ENCODE data around the gene RPP14. TPM values are rescaled to one million over a fixed set of nuclear protein-coding genes. Genes with fewer than 3 reads are reported as not detected.

Gene RPP14
- total RNA-seq, 1 donor from 2014 or later, result 23.3 TPM

GRCh38 chr3:58307639-58308215 lies 1.7 kb downstream of the RPP14 start:
- H3K9me3 Mint-ChIP-seq, result no peaks in the 10 kb centered on the region
- DNase-seq (ENCODE audit: extremely low spot score, unreplicated experiment), result no peak
- peaks cover 18% of the 10 kb centered on the region for H3K4me1 Mint-ChIP-seq (ENCODE audit: unreplicated experiment)
- H3K36me3 Mint-ChIP-seq, result peaks cover 16% of the 10 kb centered on the region
- peak; percentile 77 for TF ChIP-seq CTCF (conservative IDR thresholded peaks at IDR 0.05)
- H3K27ac Mint-ChIP-seq, result peak overlapping the region; percentile 18
- peaks cover under 1% of the 10 kb centered on the region for H3K27me3 Mint-ChIP-seq
- H3K4me3 Mint-ChIP-seq, result peak overlapping the region; percentile 96

- no peaks in the 10 kb centered on the region for H3K27me3 Mint-ChIP-seq
- H3K4me1 Mint-ChIP-seq (ENCODE audit: unreplicated experiment), result peaks cover 18% of the 10 kb centered on the region
- H3K27ac Mint-ChIP-seq, result peak overlapping the region; percentile 31
- H3K9me3 Mint-ChIP-seq, result no peaks in the 10 kb centered on the region
- H3K4me3 Mint-ChIP-seq, result peak overlapping the region; percentile 96
- no peak for TF ChIP-seq CTCF (conservative IDR thresholded peaks at IDR 0.05)
- no peak for DNase-seq (ENCODE audit: extremely low spot score, unreplicated experiment)
- peaks cover 20% of the 10 kb centered on the region for H3K36me3 Mint-ChIP-seq
Measured at GRCh38 chr3:58308728-58309127, 2.7 kb downstream of the RPP14 start.

GRCh38 chr3:58317811-58318210 lies 11.8 kb downstream of the RPP14 start:
- H3K4me1 Mint-ChIP-seq (ENCODE audit: unreplicated experiment), result no peaks in the 10 kb centered on the region
- H3K27ac Mint-ChIP-seq, result no peak overlapping the region
- H3K36me3 Mint-ChIP-seq, result peaks cover 29% of the 10 kb centered on the region
- no peaks in the 10 kb centered on the region for H3K27me3 Mint-ChIP-seq
- no peak overlapping the region for H3K4me3 Mint-ChIP-seq
- no peaks in the 10 kb centered on the region for H3K9me3 Mint-ChIP-seq
- TF ChIP-seq CTCF (conservative IDR thresholded peaks at IDR 0.05), result no peak
- no peak for DNase-seq (ENCODE audit: extremely low spot score, unreplicated experiment)

- DNase-seq (ENCODE audit: extremely low spot score, unreplicated experiment), result no peak
Measured at GRCh38 chr3:58321791-58322190, 15.7 kb downstream of the RPP14 start.

GRCh38 chr3:58322793-58323192 lies 16.7 kb downstream of the RPP14 start:
- Mint-ChIP-seq H3K4me1 (ENCODE audit: unreplicated experiment) (peaks cover 20% of the 10 kb centered on the region), H3K36me3 (peaks cover 7% of the 10 kb centered on the region), H3K27me3 (no peaks in the 10 kb centered on the region), H3K27ac (no peak overlapping the region), H3K4me3 (no peak overlapping the region), H3K9me3 (no peaks in the 10 kb centered on the region)
- DNase-seq (ENCODE audit: extremely low spot score, unreplicated experiment), result no peak
- TF ChIP-seq CTCF (conservative IDR thresholded peaks at IDR 0.05), result no peak

More at GRCh38 chr3:58321791-58322190, 15.7 kb downstream of the RPP14 start:
- Mint-ChIP-seq H3K9me3 (no peaks in the 10 kb centered on the region), H3K4me3 (no peak overlapping the region), H3K27me3 (no peaks in the 10 kb centered on the region), H3K4me1 (ENCODE audit: unreplicated experiment) (peaks cover 20% of the 10 kb centered on the region), H3K27ac (no peak overlapping the region), H3K36me3 (peaks cover 9% of the 10 kb centered on the region)
- TF ChIP-seq CTCF (conservative IDR thresholded peaks at IDR 0.05), result no peak
